ENCODE results near the gene CYB561D2.

Gene CYB561D2

GRCh38 chr3:50396502-50396901 lies 45.8 kb downstream of the CYB561D2 start:
- Histone ChIP-seq H3K9me3 (ENCODE audit: insufficient read depth, low read length) (no peaks in the 10 kb centered on the region), H2AFZ (ENCODE audit: low read depth, low read length) (no peak overlapping the region), H3K36me3 (replicated peaks; ENCODE audit: low read depth, low read length) (no peaks in the 10 kb centered on the region), H3K4me3 (ENCODE audit: low read length) (no peak overlapping the region), H3K9ac (ENCODE audit: low read length) (no peak overlapping the region), H3K4me2 (ENCODE audit: low read length) (no peak overlapping the region), H3K27ac (ENCODE audit: low read length) (no peak overlapping the region), H3K27me3 (ENCODE audit: low read depth, low read length) (peaks cover 18% of the 10 kb centered on the region), H4K20me1 (ENCODE audit: insufficient read depth, low read length) (no peaks in the 10 kb centered on the region), H3K4me1 (ENCODE audit: low read length) (peaks cover 10% of the 10 kb centered on the region), H3K79me2 (ENCODE audit: low read length) (no peaks in the 10 kb centered on the region)
- no peak for TF ChIP-seq EZH2phosphoT487 (IDR thresholded peaks at IDR 0.05; ENCODE audit: low read depth)
- TF ChIP-seq CTCF (IDR thresholded peaks at IDR 0.05; ENCODE audit: low read depth, low read length): no peak

- Histone ChIP-seq H4K20me1 (ENCODE audit: insufficient read depth, low read length) (peaks cover 31% of the 10 kb centered on the region), H3K27ac (ENCODE audit: low read length) (no peak overlapping the region), H3K4me3 (ENCODE audit: low read length) (no peak overlapping the region), H3K36me3 (replicated peaks; ENCODE audit: low read depth, low read length) (no peaks in the 10 kb centered on the region), H3K79me2 (ENCODE audit: low read length) (no peaks in the 10 kb centered on the region), H3K4me2 (ENCODE audit: low read length) (no peak overlapping the region), H3K27me3 (ENCODE audit: low read depth, low read length) (peaks cover 42% of the 10 kb centered on the region), H2AFZ (ENCODE audit: low read depth, low read length) (no peak overlapping the region), H3K9ac (ENCODE audit: low read length) (no peak overlapping the region), H3K4me1 (ENCODE audit: low read length) (no peaks in the 10 kb centered on the region), H3K9me3 (ENCODE audit: insufficient read depth, low read length) (no peaks in the 10 kb centered on the region)
- TF ChIP-seq EZH2phosphoT487 (IDR thresholded peaks at IDR 0.05; ENCODE audit: low read depth) (no peak), CTCF (IDR thresholded peaks at IDR 0.05; ENCODE audit: low read depth, low read length) (no peak)
These were observed 51.4 kb downstream of the CYB561D2 start for GRCh38 chr3:50401978-50402595.
